ENCODE results near the gene HMGCS2. TPM values are rescaled to one million over a fixed set of nuclear protein-coding genes. Genes with fewer than 3 reads are reported as not detected.

HMGCS2 gene
- total RNA-seq, 1 experiment from 2014 or later: not detected

- Histone ChIP-seq H3K9me2 (replicated peaks; ENCODE audit: insufficient read depth, low read length) (no peaks in the 10 kb centered on the region), H3K9ac (ENCODE audit: low read length) (no peak overlapping the region), H3K4me3 (ENCODE audit: low read length) (no peak overlapping the region), H3K27ac (ENCODE audit: low read length) (no peak overlapping the region), H3K9me3 (ENCODE audit: low read length) (no peaks in the 10 kb centered on the region), H3K79me2 (ENCODE audit: low read length) (no peaks in the 10 kb centered on the region), H2AFZ (ENCODE audit: low read length) (no peak overlapping the region), H3K4me2 (ENCODE audit: low read depth, low read length, poor library complexity, severe bottlenecking) (no peak overlapping the region), H4K20me1 (ENCODE audit: insufficient read depth, low read depth, low read length) (no peaks in the 10 kb centered on the region), H3K4me1 (ENCODE audit: low read length) (no peaks in the 10 kb centered on the region), H3K27me3 (ENCODE audit: low read length) (no peaks in the 10 kb centered on the region), H3K36me3 (ENCODE audit: insufficient read depth, low read length) (no peaks in the 10 kb centered on the region)
- DNase-seq: no peak
Observed at GRCh38 chr1:119737040-119737682, 31.5 kb downstream of the HMGCS2 start.

GRCh38 chr1:119736649-119737039 is 32.1 kb downstream of the HMGCS2 start:
- no peaks in the 10 kb centered on the region for H3K4me1 ChIP-seq (ENCODE audit: low read length)
- H3K27ac ChIP-seq (ENCODE audit: low read length): no peak overlapping the region
- H3K36me3 ChIP-seq (ENCODE audit: insufficient read depth, low read length): no peaks in the 10 kb centered on the region
- no peaks in the 10 kb centered on the region for H3K9me2 ChIP-seq (replicated peaks; ENCODE audit: insufficient read depth, low read length)
- H2AFZ ChIP-seq (ENCODE audit: low read length): no peak overlapping the region
- H3K4me3 ChIP-seq (ENCODE audit: low read length): no peak overlapping the region
- no peak overlapping the region for H3K4me2 ChIP-seq (ENCODE audit: low read depth, low read length, poor library complexity, severe bottlenecking)
- H3K9me3 ChIP-seq (ENCODE audit: low read length): no peaks in the 10 kb centered on the region
- no peak for DNase-seq
- H3K9ac ChIP-seq (ENCODE audit: low read length): no peak overlapping the region
- H3K79me2 ChIP-seq (ENCODE audit: low read length): no peaks in the 10 kb centered on the region
- H3K27me3 ChIP-seq (ENCODE audit: low read length): no peaks in the 10 kb centered on the region
- no peaks in the 10 kb centered on the region for H4K20me1 ChIP-seq (ENCODE audit: insufficient read depth, low read depth, low read length)

GRCh38 chr1:119735217-119735616 is 33.5 kb downstream of the HMGCS2 start:
- Histone ChIP-seq H3K9me2 (replicated peaks; ENCODE audit: insufficient read depth, low read length) (no peaks in the 10 kb centered on the region), H4K20me1 (ENCODE audit: insufficient read depth, low read depth, low read length) (no peaks in the 10 kb centered on the region), H3K9ac (ENCODE audit: low read length) (no peak overlapping the region), H3K4me1 (ENCODE audit: low read length) (no peaks in the 10 kb centered on the region), H3K27ac (ENCODE audit: low read length) (no peak overlapping the region), H3K36me3 (ENCODE audit: insufficient read depth, low read length) (no peaks in the 10 kb centered on the region), H2AFZ (ENCODE audit: low read length) (no peak overlapping the region), H3K9me3 (ENCODE audit: low read length) (no peaks in the 10 kb centered on the region), H3K4me3 (ENCODE audit: low read length) (no peak overlapping the region), H3K79me2 (ENCODE audit: low read length) (no peaks in the 10 kb centered on the region), H3K27me3 (ENCODE audit: low read length) (no peaks in the 10 kb centered on the region), H3K4me2 (ENCODE audit: low read depth, low read length, poor library complexity, severe bottlenecking) (no peak overlapping the region)
- DNase-seq: no peak

GRCh38 chr1:119733754-119734153 is 35.0 kb downstream of the HMGCS2 start:
- Histone ChIP-seq H4K20me1 (ENCODE audit: insufficient read depth, low read depth, low read length) (no peaks in the 10 kb centered on the region), H3K9me2 (replicated peaks; ENCODE audit: insufficient read depth, low read length) (no peaks in the 10 kb centered on the region), H3K4me2 (ENCODE audit: low read depth, low read length, poor library complexity, severe bottlenecking) (no peak overlapping the region), H3K27me3 (ENCODE audit: low read length) (no peaks in the 10 kb centered on the region), H3K9ac (ENCODE audit: low read length) (no peak overlapping the region), H3K79me2 (ENCODE audit: low read length) (no peaks in the 10 kb centered on the region), H3K4me3 (ENCODE audit: low read length) (no peak overlapping the region), H3K9me3 (ENCODE audit: low read length) (no peaks in the 10 kb centered on the region), H3K36me3 (ENCODE audit: insufficient read depth, low read length) (no peaks in the 10 kb centered on the region), H3K4me1 (ENCODE audit: low read length) (no peaks in the 10 kb centered on the region), H2AFZ (ENCODE audit: low read length) (no peak overlapping the region), H3K27ac (ENCODE audit: low read length) (no peak overlapping the region)
- DNase-seq: no peak

- Histone ChIP-seq H3K9ac (ENCODE audit: low read length) (no peak overlapping the region), H3K4me1 (ENCODE audit: low read length) (no peaks in the 10 kb centered on the region), H3K9me3 (ENCODE audit: low read length) (no peaks in the 10 kb centered on the region), H3K27ac (ENCODE audit: low read length) (no peak overlapping the region), H3K4me2 (ENCODE audit: low read depth, low read length, poor library complexity, severe bottlenecking) (no peak overlapping the region), H3K9me2 (replicated peaks; ENCODE audit: insufficient read depth, low read length) (no peaks in the 10 kb centered on the region), H3K79me2 (ENCODE audit: low read length) (no peaks in the 10 kb centered on the region), H3K4me3 (ENCODE audit: low read length) (no peak overlapping the region), H2AFZ (ENCODE audit: low read length) (no peak overlapping the region), H3K27me3 (ENCODE audit: low read length) (no peaks in the 10 kb centered on the region), H3K36me3 (ENCODE audit: insufficient read depth, low read length) (no peaks in the 10 kb centered on the region), H4K20me1 (ENCODE audit: insufficient read depth, low read depth, low read length) (no peaks in the 10 kb centered on the region)
- no peak for DNase-seq
Observed at GRCh38 chr1:119732465-119733168, 36.1 kb downstream of the HMGCS2 start.

- H3K9ac ChIP-seq (ENCODE audit: low read length): no peak overlapping the region
- H2AFZ ChIP-seq (ENCODE audit: low read length): no peak overlapping the region
- no peaks in the 10 kb centered on the region for H3K9me2 ChIP-seq (replicated peaks; ENCODE audit: insufficient read depth, low read length)
- no peaks in the 10 kb centered on the region for H3K36me3 ChIP-seq (ENCODE audit: insufficient read depth, low read length)
- no peak overlapping the region for H3K4me2 ChIP-seq (ENCODE audit: low read depth, low read length, poor library complexity, severe bottlenecking)
- H4K20me1 ChIP-seq (ENCODE audit: insufficient read depth, low read depth, low read length): no peaks in the 10 kb centered on the region
- H3K9me3 ChIP-seq (ENCODE audit: low read length): no peaks in the 10 kb centered on the region
- H3K4me3 ChIP-seq (ENCODE audit: low read length): no peak overlapping the region
- H3K79me2 ChIP-seq (ENCODE audit: low read length): no peaks in the 10 kb centered on the region
- no peak overlapping the region for H3K27ac ChIP-seq (ENCODE audit: low read length)
- H3K4me1 ChIP-seq (ENCODE audit: low read length): no peaks in the 10 kb centered on the region
- no peaks in the 10 kb centered on the region for H3K27me3 ChIP-seq (ENCODE audit: low read length)
- no peak for DNase-seq
Observed at GRCh38 chr1:119731741-119732430, 36.8 kb downstream of the HMGCS2 start.

- H3K4me1 ChIP-seq (ENCODE audit: low read length): no peaks in the 10 kb centered on the region
- H3K79me2 ChIP-seq (ENCODE audit: low read length): no peaks in the 10 kb centered on the region
- no peak overlapping the region for H3K4me3 ChIP-seq (ENCODE audit: low read length)
- H2AFZ ChIP-seq (ENCODE audit: low read length): no peak overlapping the region
- no peak overlapping the region for H3K9ac ChIP-seq (ENCODE audit: low read length)
- H3K9me3 ChIP-seq (ENCODE audit: low read length): no peaks in the 10 kb centered on the region
- no peak for DNase-seq
- no peak overlapping the region for H3K27ac ChIP-seq (ENCODE audit: low read length)
- H3K36me3 ChIP-seq (ENCODE audit: insufficient read depth, low read length): no peaks in the 10 kb centered on the region
- H4K20me1 ChIP-seq (ENCODE audit: insufficient read depth, low read depth, low read length): no peaks in the 10 kb centered on the region
- H3K27me3 ChIP-seq (ENCODE audit: low read length): no peaks in the 10 kb centered on the region
- no peaks in the 10 kb centered on the region for H3K9me2 ChIP-seq (replicated peaks; ENCODE audit: insufficient read depth, low read length)
- no peak overlapping the region for H3K4me2 ChIP-seq (ENCODE audit: low read depth, low read length, poor library complexity, severe bottlenecking)
Observed at GRCh38 chr1:119731060-119731459, 37.6 kb downstream of the HMGCS2 start.

- no peak overlapping the region for H3K27ac ChIP-seq (ENCODE audit: low read length)
- H3K9ac ChIP-seq (ENCODE audit: low read length): no peak overlapping the region
- no peak overlapping the region for H3K4me3 ChIP-seq (ENCODE audit: low read length)
- H2AFZ ChIP-seq (ENCODE audit: low read length): no peak overlapping the region
- no peaks in the 10 kb centered on the region for H3K27me3 ChIP-seq (ENCODE audit: low read length)
- H3K9me2 ChIP-seq (replicated peaks; ENCODE audit: insufficient read depth, low read length): no peaks in the 10 kb centered on the region
- H3K79me2 ChIP-seq (ENCODE audit: low read length): no peaks in the 10 kb centered on the region
- DNase-seq: no peak
- no peaks in the 10 kb centered on the region for H3K4me1 ChIP-seq (ENCODE audit: low read length)
- H3K4me2 ChIP-seq (ENCODE audit: low read depth, low read length, poor library complexity, severe bottlenecking): no peak overlapping the region
- no peaks in the 10 kb centered on the region for H3K9me3 ChIP-seq (ENCODE audit: low read length)
- no peaks in the 10 kb centered on the region for H3K36me3 ChIP-seq (ENCODE audit: insufficient read depth, low read length)
- no peaks in the 10 kb centered on the region for H4K20me1 ChIP-seq (ENCODE audit: insufficient read depth, low read depth, low read length)
Observed at GRCh38 chr1:119729044-119729443, 39.7 kb downstream of the HMGCS2 start.

Data from Karpas-422 (cell line).